Activated B cell treated with CpG ODN at 0.5 μM for 24 hours (primary cell): ENCODE data around the gene AGBL1. TPM values are rescaled to one million over a fixed set of nuclear protein-coding genes. Genes with fewer than 3 reads are reported as not detected.

Source experiments
- ATAC-seq: fragments of 200-7000 bp; cut with Tn5 transposase; one replicate; pipeline ENCODE4 v1.10.0; 2021; ENCODE audit warnings: low read depth, mild to moderate bottlenecking, moderate library complexity
- CTCF ChIA-PET: fragments of 350-600 bp; sonication (Branson Sonifier 250); formaldehyde crosslinking; loops from one replicate; lab custom pipeline; 2021; ENCODE audit warnings: antibody characterized with exemption; lab: Charles Lee
- POLR2A ChIA-PET: fragments of 350-600 bp; sonication (Branson Sonifier 250); formaldehyde crosslinking; loops from one replicate; lab custom pipeline; 2021; ENCODE audit warnings: antibody characterized with exemption; lab: Charles Lee
- DNase-seq: peaks from one replicate; pipeline ENCODE4 v3.0.0; 2022
- H3K27ac Mint-ChIP-seq: one replicate; pipeline ENCODE4 v1.8.0; 2020; ENCODE audit warnings: mixed read lengths
- H3K27me3 Mint-ChIP-seq: one replicate; pipeline ENCODE4 v1.8.0; 2021; ENCODE audit warnings: mixed read lengths
- H3K36me3 Mint-ChIP-seq: one replicate; pipeline ENCODE4 v1.8.0; 2021; ENCODE audit warnings: low read depth, mixed read lengths
- H3K4me1 Mint-ChIP-seq: one replicate; pipeline ENCODE4 v1.8.0; 2021; ENCODE audit warnings: mixed read lengths
- H3K4me3 Mint-ChIP-seq: one replicate; pipeline ENCODE4 v1.8.0; 2020; ENCODE audit warnings: mild to moderate bottlenecking, mixed read lengths
- H3K9me3 Mint-ChIP-seq: one replicate; pipeline ENCODE4 v1.8.0; 2020; ENCODE audit warnings: mixed read lengths
- intact Hi-C: fragments of 100-400 bp; cut with micrococcal nuclease; formaldehyde crosslinking; loops from one replicate; pipeline ENCODE4 v1.15.1; 2024
- total RNA-seq: library from RNA; stranded (reverse); gene quantifications from 2 replicates; pipeline ENCODE4 v1.2.3, GENCODE V29; 2022
- TF ChIP-seq, protein P1 (sequence below): fragments of 200-600 bp; IDR thresholded peaks from one replicate; pipeline ENCODE4 v1.8.0; 2022; ENCODE audit warnings: antibody characterized with exemption, mild to moderate bottlenecking

AGBL1 gene
- total RNA-seq, 1 donor from 2014 or later = not detected

- ChIA-PET CTCF (no interaction called here), POLR2A (no interaction called here)
- ATAC-seq (no peak), DNase-seq (no peak)
- H3K4me1 Mint-ChIP-seq = no peaks in the 10 kb centered on the region
- no peaks in the 10 kb centered on the region for H3K9me3 Mint-ChIP-seq
- intact Hi-C loops = no loop called here
- H3K4me3 Mint-ChIP-seq = no peak overlapping the region
- no peaks in the 10 kb centered on the region for H3K36me3 Mint-ChIP-seq
- TF ChIP-seq, protein P1, sequence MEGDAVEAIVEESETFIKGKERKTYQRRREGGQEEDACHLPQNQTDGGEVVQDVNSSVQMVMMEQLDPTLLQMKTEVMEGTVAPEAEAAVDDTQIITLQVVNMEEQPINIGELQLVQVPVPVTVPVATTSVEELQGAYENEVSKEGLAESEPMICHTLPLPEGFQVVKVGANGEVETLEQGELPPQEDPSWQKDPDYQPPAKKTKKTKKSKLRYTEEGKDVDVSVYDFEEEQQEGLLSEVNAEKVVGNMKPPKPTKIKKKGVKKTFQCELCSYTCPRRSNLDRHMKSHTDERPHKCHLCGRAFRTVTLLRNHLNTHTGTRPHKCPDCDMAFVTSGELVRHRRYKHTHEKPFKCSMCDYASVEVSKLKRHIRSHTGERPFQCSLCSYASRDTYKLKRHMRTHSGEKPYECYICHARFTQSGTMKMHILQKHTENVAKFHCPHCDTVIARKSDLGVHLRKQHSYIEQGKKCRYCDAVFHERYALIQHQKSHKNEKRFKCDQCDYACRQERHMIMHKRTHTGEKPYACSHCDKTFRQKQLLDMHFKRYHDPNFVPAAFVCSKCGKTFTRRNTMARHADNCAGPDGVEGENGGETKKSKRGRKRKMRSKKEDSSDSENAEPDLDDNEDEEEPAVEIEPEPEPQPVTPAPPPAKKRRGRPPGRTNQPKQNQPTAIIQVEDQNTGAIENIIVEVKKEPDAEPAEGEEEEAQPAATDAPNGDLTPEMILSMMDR = no peak
- no peak overlapping the region for H3K27ac Mint-ChIP-seq
- H3K27me3 Mint-ChIP-seq = no peaks in the 10 kb centered on the region
These were observed 232.1 kb downstream of the AGBL1 start for GRCh38 chr15:86311568-86312280.

GRCh38 chr15:86312486-86312885 lies 232.8 kb downstream of the AGBL1 start:
- ATAC-seq = no peak

DNA sequence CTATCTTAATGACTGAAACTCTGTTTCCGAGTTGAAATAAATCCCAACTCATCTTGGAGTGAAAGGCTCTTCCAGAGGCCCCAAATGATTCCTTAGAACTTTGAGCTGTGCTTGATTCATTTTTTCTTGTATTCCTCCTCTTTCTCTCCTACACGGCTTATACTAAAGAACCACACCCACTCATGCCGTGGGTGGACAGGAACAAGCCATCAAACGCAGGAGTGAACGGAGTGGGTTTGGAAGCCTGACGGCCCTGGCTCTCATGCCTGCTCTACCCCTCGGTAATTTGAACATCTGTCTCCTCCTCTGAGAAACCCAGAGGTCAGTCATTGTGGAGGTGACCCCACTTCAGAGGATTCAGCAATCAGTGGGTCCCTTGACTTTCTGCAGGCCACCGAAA lies 236.5 kb downstream of the AGBL1 start:
- TF ChIP-seq, protein P1 = no peak

More at GRCh38 chr15:86312486-86312885, 232.8 kb downstream of the AGBL1 start:
- DNase-seq = no peak
- Mint-ChIP-seq H3K9me3 (no peaks in the 10 kb centered on the region), H3K36me3 (no peaks in the 10 kb centered on the region), H3K27ac (no peak overlapping the region), H3K27me3 (no peaks in the 10 kb centered on the region), H3K4me3 (no peak overlapping the region), H3K4me1 (no peaks in the 10 kb centered on the region)
- TF ChIP-seq, protein P1 = no peak
- CTCF ChIA-PET = no interaction called here
- intact Hi-C loops = no loop called here
- POLR2A ChIA-PET = no interaction called here

GRCh38 chr15:86316726-86317383 lies 237.2 kb downstream of the AGBL1 start:
- ATAC-seq (no peak), DNase-seq (no peak)
- intact Hi-C loops = no loop called here
- POLR2A ChIA-PET = no interaction called here
- Mint-ChIP-seq H3K36me3 (no peaks in the 10 kb centered on the region), H3K27me3 (no peaks in the 10 kb centered on the region), H3K9me3 (peaks cover 5% of the 10 kb centered on the region), H3K4me1 (no peaks in the 10 kb centered on the region), H3K27ac (no peak overlapping the region), H3K4me3 (no peak overlapping the region)
- CTCF ChIA-PET = no interaction called here
- TF ChIP-seq, protein P1 = no peak

More for the DNA sequence above, 236.5 kb downstream of the AGBL1 start:
- Mint-ChIP-seq H3K4me3 (no peak overlapping the region), H3K4me1 (no peaks in the 10 kb centered on the region), H3K27me3 (no peaks in the 10 kb centered on the region), H3K27ac (no peak overlapping the region), H3K36me3 (no peaks in the 10 kb centered on the region), H3K9me3 (peaks cover 5% of the 10 kb centered on the region)
- ChIA-PET POLR2A (no interaction called here), CTCF (no interaction called here)
- DNase-seq = no peak
- intact Hi-C loops = no loop called here
- ATAC-seq = no peak

- no peaks in the 10 kb centered on the region for H3K27me3 Mint-ChIP-seq
- no peak overlapping the region for H3K4me3 Mint-ChIP-seq
- TF ChIP-seq, protein P1 = no peak
- DNase-seq (no peak), ATAC-seq (no peak)
- no peaks in the 10 kb centered on the region for H3K36me3 Mint-ChIP-seq
- ChIA-PET POLR2A (no interaction called here), CTCF (no interaction called here)
- no peak overlapping the region for H3K27ac Mint-ChIP-seq
- intact Hi-C loops = no loop called here
- H3K4me1 Mint-ChIP-seq = no peaks in the 10 kb centered on the region
- H3K9me3 Mint-ChIP-seq = peaks cover 5% of the 10 kb centered on the region
These were observed 237.7 kb downstream of the AGBL1 start for GRCh38 chr15:86317384-86317740.
